ENCODE results near the gene ELP5. TPM values are rescaled to one million over a fixed set of nuclear protein-coding genes. Genes with fewer than 3 reads are reported as not detected.
A peak's percentile ranks its signal among the peaks of the same experiment; 100 is the strongest.

Gene ELP5
- 32.7 and 45.0 TPM in 2 replicates for total RNA-seq (2012; rRNA removed)

- H3K9ac ChIP-seq (ENCODE audit: low read depth, low read length): peak within 1 kb of the TSS; percentile 100
- peak within 1 kb of the TSS; percentile 96 for H3K4me3 ChIP-seq (ENCODE audit: low read length)
- H3K9me3 ChIP-seq (replicated peaks; ENCODE audit: low read length): no peaks in the 10 kb centered on the region
- peaks cover 22% of the 10 kb centered on the region for H3K4me1 ChIP-seq (ENCODE audit: control insufficient read depth, insufficient read depth, low read length)
- H3K36me3 ChIP-seq (ENCODE audit: insufficient read depth, low read length): peaks cover 20% of the 10 kb centered on the region
- no peaks in the 10 kb centered on the region for H3K27me3 ChIP-seq (ENCODE audit: control insufficient read depth, insufficient read depth, low read length)
- H3K4me2 ChIP-seq (ENCODE audit: low read length): peak within 1 kb of the TSS; percentile 98
These were observed at the start of gene ELP5 for GRCh38 chr17:7252176-7253043. TSS of gene ELP5 (plus strand) at chr17:7252215. CDS start at chr17:7252551, 336 bp downstream.

GRCh38 chr17:7203391-7203790, 48.6 kb upstream of the ELP5 start:
- peaks cover 20% of the 10 kb centered on the region for H3K36me3 ChIP-seq (ENCODE audit: insufficient read depth, low read length)
- H3K27me3 ChIP-seq (ENCODE audit: control insufficient read depth, insufficient read depth, low read length): no peaks in the 10 kb centered on the region
- H3K9me3 ChIP-seq (replicated peaks; ENCODE audit: low read length): no peaks in the 10 kb centered on the region
- H3K4me2 ChIP-seq (ENCODE audit: low read length): no peak overlapping the region
- H3K4me3 ChIP-seq (ENCODE audit: low read length): no peak overlapping the region
- H3K9ac ChIP-seq (ENCODE audit: low read depth, low read length): no peak overlapping the region
- peaks cover 14% of the 10 kb centered on the region for H3K4me1 ChIP-seq (ENCODE audit: control insufficient read depth, insufficient read depth, low read length)

- Histone ChIP-seq H3K36me3 (ENCODE audit: insufficient read depth, low read length) (peaks cover 20% of the 10 kb centered on the region), H3K9me3 (replicated peaks; ENCODE audit: low read length) (no peaks in the 10 kb centered on the region), H3K4me3 (ENCODE audit: low read length) (peak overlapping the region; percentile 62), H3K4me1 (ENCODE audit: control insufficient read depth, insufficient read depth, low read length) (peaks cover 14% of the 10 kb centered on the region), H3K4me2 (ENCODE audit: low read length) (peak overlapping the region; percentile 76), H3K27me3 (ENCODE audit: control insufficient read depth, insufficient read depth, low read length) (no peaks in the 10 kb centered on the region), H3K9ac (ENCODE audit: low read depth, low read length) (peak overlapping the region; percentile 47)
These were observed 47.7 kb upstream of the ELP5 start for GRCh38 chr17:7204336-7204735.

GRCh38 chr17:7204828-7205461, 47.1 kb upstream of the ELP5 start:
- H3K9ac ChIP-seq (ENCODE audit: low read depth, low read length): peak overlapping the region; percentile 47
- H3K4me1 ChIP-seq (ENCODE audit: control insufficient read depth, insufficient read depth, low read length): peaks cover 14% of the 10 kb centered on the region
- peak overlapping the region; percentile 76 for H3K4me2 ChIP-seq (ENCODE audit: low read length)
- H3K36me3 ChIP-seq (ENCODE audit: insufficient read depth, low read length): peaks cover 19% of the 10 kb centered on the region
- peak overlapping the region; percentile 62 for H3K4me3 ChIP-seq (ENCODE audit: low read length)
- no peaks in the 10 kb centered on the region for H3K27me3 ChIP-seq (ENCODE audit: control insufficient read depth, insufficient read depth, low read length)
- H3K9me3 ChIP-seq (replicated peaks; ENCODE audit: low read length): no peaks in the 10 kb centered on the region

GRCh38 chr17:7205561-7205960, 46.5 kb upstream of the ELP5 start:
- Histone ChIP-seq H3K4me1 (ENCODE audit: control insufficient read depth, insufficient read depth, low read length) (peaks cover 14% of the 10 kb centered on the region), H3K36me3 (ENCODE audit: insufficient read depth, low read length) (peaks cover 16% of the 10 kb centered on the region), H3K9me3 (replicated peaks; ENCODE audit: low read length) (no peaks in the 10 kb centered on the region), H3K4me2 (ENCODE audit: low read length) (peak overlapping the region; percentile 76), H3K4me3 (ENCODE audit: low read length) (peak overlapping the region; percentile 62), H3K9ac (ENCODE audit: low read depth, low read length) (peak overlapping the region; percentile 47), H3K27me3 (ENCODE audit: control insufficient read depth, insufficient read depth, low read length) (no peaks in the 10 kb centered on the region)

GRCh38 chr17:7207120-7208001, 44.7 kb upstream of the ELP5 start:
- H3K9me3 ChIP-seq (replicated peaks; ENCODE audit: low read length): no peaks in the 10 kb centered on the region
- no peak overlapping the region for H3K9ac ChIP-seq (ENCODE audit: low read depth, low read length)
- no peak overlapping the region for H3K4me3 ChIP-seq (ENCODE audit: low read length)
- peak overlapping the region; percentile 4 for H3K4me2 ChIP-seq (ENCODE audit: low read length)
- H3K27me3 ChIP-seq (ENCODE audit: control insufficient read depth, insufficient read depth, low read length): no peaks in the 10 kb centered on the region
- peaks cover 16% of the 10 kb centered on the region for H3K36me3 ChIP-seq (ENCODE audit: insufficient read depth, low read length)
- H3K4me1 ChIP-seq (ENCODE audit: control insufficient read depth, insufficient read depth, low read length): peaks cover 14% of the 10 kb centered on the region

GRCh38 chr17:7208027-7208571, 43.9 kb upstream of the ELP5 start:
- Histone ChIP-seq H3K4me3 (ENCODE audit: low read length) (no peak overlapping the region), H3K9me3 (replicated peaks; ENCODE audit: low read length) (no peaks in the 10 kb centered on the region), H3K27me3 (ENCODE audit: control insufficient read depth, insufficient read depth, low read length) (no peaks in the 10 kb centered on the region), H3K4me2 (ENCODE audit: low read length) (no peak overlapping the region), H3K36me3 (ENCODE audit: insufficient read depth, low read length) (peaks cover 10% of the 10 kb centered on the region), H3K4me1 (ENCODE audit: control insufficient read depth, insufficient read depth, low read length) (peaks cover 14% of the 10 kb centered on the region), H3K9ac (ENCODE audit: low read depth, low read length) (no peak overlapping the region)

- no peak overlapping the region for H3K4me3 ChIP-seq (ENCODE audit: low read length)
- no peak overlapping the region for H3K9ac ChIP-seq (ENCODE audit: low read depth, low read length)
- peaks cover 2% of the 10 kb centered on the region for H3K36me3 ChIP-seq (ENCODE audit: insufficient read depth, low read length)
These were observed 43.1 kb upstream of the ELP5 start for GRCh38 chr17:7208754-7209460.

GRCh38 chr17:7211491-7212273, 40.3 kb upstream of the ELP5 start:
- Histone ChIP-seq H3K4me2 (ENCODE audit: low read length) (no peak overlapping the region), H3K9me3 (replicated peaks; ENCODE audit: low read length) (no peaks in the 10 kb centered on the region), H3K36me3 (ENCODE audit: insufficient read depth, low read length) (no peaks in the 10 kb centered on the region), H3K4me1 (ENCODE audit: control insufficient read depth, insufficient read depth, low read length) (peaks cover 32% of the 10 kb centered on the region), H3K4me3 (ENCODE audit: low read length) (no peak overlapping the region), H3K27me3 (ENCODE audit: control insufficient read depth, insufficient read depth, low read length) (no peaks in the 10 kb centered on the region), H3K9ac (ENCODE audit: low read depth, low read length) (no peak overlapping the region)

More at GRCh38 chr17:7208754-7209460, 43.1 kb upstream of the ELP5 start:
- Histone ChIP-seq H3K4me1 (ENCODE audit: control insufficient read depth, insufficient read depth, low read length) (peaks cover 19% of the 10 kb centered on the region), H3K27me3 (ENCODE audit: control insufficient read depth, insufficient read depth, low read length) (no peaks in the 10 kb centered on the region), H3K4me2 (ENCODE audit: low read length) (no peak overlapping the region), H3K9me3 (replicated peaks; ENCODE audit: low read length) (no peaks in the 10 kb centered on the region)

- Histone ChIP-seq H3K4me2 (ENCODE audit: low read length) (peak overlapping the region; percentile 88), H3K9ac (ENCODE audit: low read depth, low read length) (peak overlapping the region; percentile 62), H3K27me3 (ENCODE audit: control insufficient read depth, insufficient read depth, low read length) (no peaks in the 10 kb centered on the region), H3K36me3 (ENCODE audit: insufficient read depth, low read length) (no peaks in the 10 kb centered on the region), H3K4me1 (ENCODE audit: control insufficient read depth, insufficient read depth, low read length) (peaks cover 38% of the 10 kb centered on the region), H3K4me3 (ENCODE audit: low read length) (peak overlapping the region; percentile 77), H3K9me3 (replicated peaks; ENCODE audit: low read length) (no peaks in the 10 kb centered on the region)
These were observed 38.1 kb upstream of the ELP5 start for GRCh38 chr17:7213895-7214299.
